DOHH2 (cell line): ENCODE results near the gene PDC.

ENCODE experiments used
- H3F3A ChIP-seq: fragments of 200-600 bp; sonication (generic), shearing (Covaris generic); 2 replicates; pipeline ENCODE4 v1.6.0; 2016; ENCODE audit warnings: antibody characterized with exemption, mild to moderate bottlenecking; ENCODE audit not compliant: control insufficient read depth, insufficient read depth
- H3K27ac ChIP-seq: fragments of 200-600 bp; sonication (generic); 2 replicates; pipeline ENCODE4 v1.5.1; 2014; ENCODE audit warnings: low read depth, mild to moderate bottlenecking, low read length, moderate library complexity
- H3K27me3 ChIP-seq: fragments of 200-600 bp; sonication (generic); 2 replicates; pipeline ENCODE4 v1.6.1; 2014; ENCODE audit warnings: mild to moderate bottlenecking, low read length, mixed read lengths; ENCODE audit not compliant: control insufficient read depth
- H3K36me3 ChIP-seq: fragments of 200-600 bp; sonication (generic); 2 replicates; pipeline ENCODE4 v1.6.1; 2014; ENCODE audit warnings: mild to moderate bottlenecking, low read length, moderate library complexity, mixed read lengths; ENCODE audit not compliant: control insufficient read depth
- H3K4me1 ChIP-seq: fragments of 200-600 bp; sonication (generic); 2 replicates; pipeline ENCODE4 v1.6.1; 2014; ENCODE audit warnings: mild to moderate bottlenecking, low read length, mixed read lengths; ENCODE audit not compliant: control insufficient read depth
- H3K4me2 ChIP-seq: fragments of 200-600 bp; sonication (generic); 2 replicates; pipeline ENCODE4 v1.6.0; 2014; ENCODE audit warnings: mild to moderate bottlenecking, low read length, moderate library complexity
- H3K4me3 ChIP-seq: fragments of 200-600 bp; sonication (generic); 2 replicates; pipeline ENCODE4 v1.5.1; 2014; ENCODE audit warnings: mild to moderate bottlenecking, low read length, mixed read lengths
- H3K79me2 ChIP-seq: fragments of 200-600 bp; sonication (generic); 2 replicates; pipeline ENCODE4 v1.6.1; 2014; ENCODE audit warnings: mild to moderate bottlenecking, low read length, mixed read lengths; ENCODE audit not compliant: control insufficient read depth
- H3K9me2 ChIP-seq: fragments of 200-600 bp; sonication (generic); replicated peaks from 2 replicates; pipeline ENCODE4 v1.6.1; 2014; ENCODE audit warnings: mild to moderate bottlenecking, low read length, mixed read lengths; ENCODE audit not compliant: control insufficient read depth
- H3K9me3 ChIP-seq: fragments of 200-600 bp; sonication (generic); 2 replicates; pipeline ENCODE4 v1.6.1; 2014; ENCODE audit warnings: antibody characterized with exemption, low read length, mixed read lengths; ENCODE audit not compliant: control insufficient read depth, insufficient read depth
- H4K20me1 ChIP-seq: fragments of 200-600 bp; sonication (generic); 2 replicates; pipeline ENCODE4 v1.6.0; 2014; ENCODE audit warnings: low read depth, mild to moderate bottlenecking, antibody characterized with exemption, low read length, moderate library complexity; ENCODE audit not compliant: control insufficient read depth, insufficient read depth
- CTCF ChIP-seq: fragments of 200-600 bp; sonication (generic); IDR thresholded peaks from one replicate; pipeline ENCODE4 v1.5.1; 2014; ENCODE audit warnings: antibody characterized with exemption, mild to moderate bottlenecking, low read depth, low read length; ENCODE audit not compliant: poor library complexity, severe bottlenecking
- EZH2phosphoT487 ChIP-seq: fragments of 200-600 bp; sonication (generic); IDR thresholded peaks from 2 replicates; pipeline ENCODE4 v1.6.1; 2017; ENCODE audit warnings: borderline replicate concordance, mild to moderate bottlenecking, antibody characterized with exemption, low read length, moderate library complexity, mixed read lengths

Gene PDC

GRCh38 chr1:186442651-186443375 lies 18.1 kb downstream of the PDC start:
- H3K79me2 ChIP-seq = no peaks in the 10 kb centered on the region
- H3K4me1 ChIP-seq = no peaks in the 10 kb centered on the region
- H3K27me3 ChIP-seq = no peaks in the 10 kb centered on the region
- H3K4me2 ChIP-seq = no peak overlapping the region
- H4K20me1 ChIP-seq = no peaks in the 10 kb centered on the region
- no peaks in the 10 kb centered on the region for H3K9me3 ChIP-seq
- H3F3A ChIP-seq = no peaks in the 10 kb centered on the region
- H3K9me2 ChIP-seq = no peaks in the 10 kb centered on the region
- H3K27ac ChIP-seq = no peak overlapping the region
- TF ChIP-seq EZH2phosphoT487 (no peak), CTCF (no peak)
- H3K4me3 ChIP-seq = no peak overlapping the region
- H3K36me3 ChIP-seq = no peaks in the 10 kb centered on the region

- Histone ChIP-seq H3K9me3 (no peaks in the 10 kb centered on the region), H3K27ac (no peak overlapping the region), H4K20me1 (no peaks in the 10 kb centered on the region), H3K27me3 (no peaks in the 10 kb centered on the region), H3K9me2 (no peaks in the 10 kb centered on the region), H3F3A (no peaks in the 10 kb centered on the region), H3K79me2 (no peaks in the 10 kb centered on the region), H3K4me1 (no peaks in the 10 kb centered on the region), H3K4me2 (no peak overlapping the region), H3K36me3 (no peaks in the 10 kb centered on the region), H3K4me3 (no peak overlapping the region)
- TF ChIP-seq CTCF (no peak), EZH2phosphoT487 (no peak)
These were observed 20.3 kb downstream of the PDC start for GRCh38 chr1:186440584-186440983.

GRCh38 chr1:186438567-186438966 lies 22.3 kb downstream of the PDC start:
- no peak overlapping the region for H3K4me2 ChIP-seq
- H3K4me1 ChIP-seq = no peaks in the 10 kb centered on the region
- no peaks in the 10 kb centered on the region for H4K20me1 ChIP-seq
- H3F3A ChIP-seq = no peaks in the 10 kb centered on the region
- no peak for TF ChIP-seq CTCF
- no peak for TF ChIP-seq EZH2phosphoT487
- H3K27me3 ChIP-seq = no peaks in the 10 kb centered on the region
- H3K4me3 ChIP-seq = no peak overlapping the region
- no peak overlapping the region for H3K27ac ChIP-seq
- H3K9me2 ChIP-seq = no peaks in the 10 kb centered on the region
- H3K9me3 ChIP-seq = no peaks in the 10 kb centered on the region
- no peaks in the 10 kb centered on the region for H3K36me3 ChIP-seq
- no peaks in the 10 kb centered on the region for H3K79me2 ChIP-seq
